IPS DF 19.7 (cell line): ENCODE measurements around the gene ADCY4.
"Not testable (repeated sequence)": the region's sequence is repeated elsewhere in the genome, so short reads cannot be mapped to it uniquely, and the experiment has no call there.

Source experiments
- DNase-seq: peaks from one replicate; pipeline ENCODE4 v3.0.0-alpha.2; 2013; ENCODE audit warnings: low read depth, low spot score

The ADCY4 gene

DNA sequence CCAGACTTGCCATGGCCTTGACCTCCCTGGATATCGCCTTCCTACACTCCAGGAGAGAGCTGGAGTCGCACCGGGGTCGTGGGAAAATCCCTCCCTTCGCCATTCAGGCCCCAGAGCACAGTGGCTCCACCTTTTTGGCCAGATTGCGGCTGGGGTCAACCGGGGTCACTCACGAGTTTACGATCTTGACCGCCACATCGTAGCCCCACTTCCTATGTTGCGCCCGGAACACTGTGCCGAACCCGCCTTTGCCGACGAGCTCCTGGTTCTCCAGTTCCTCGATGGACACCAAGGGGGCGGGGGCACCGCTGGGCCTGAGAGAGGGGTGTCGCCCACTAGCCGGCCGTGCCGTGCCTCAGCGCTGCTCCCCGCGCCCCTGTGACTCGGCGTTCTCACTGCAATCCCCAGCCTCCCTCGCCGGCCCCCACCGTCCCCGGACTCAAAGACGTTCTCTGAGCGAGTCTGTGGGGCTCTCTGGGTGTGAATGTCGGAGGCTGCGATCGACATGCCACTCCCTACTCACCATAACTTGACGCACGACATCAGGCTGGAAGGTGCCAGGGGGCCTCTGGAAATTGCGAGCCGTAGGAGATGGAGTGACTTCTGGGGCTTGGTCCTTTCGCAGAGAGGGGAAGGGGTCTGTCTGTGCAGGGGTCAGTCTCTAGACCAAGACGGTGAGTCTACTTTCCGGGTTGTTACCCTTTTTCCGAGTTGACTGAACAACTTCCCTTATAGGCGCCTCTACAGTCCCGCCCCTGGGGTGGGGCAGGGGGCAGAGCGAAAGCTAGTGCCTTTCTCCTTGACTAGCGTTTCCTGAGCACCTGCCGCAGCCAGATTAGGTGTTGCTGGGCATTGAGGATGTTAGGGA lies 4.6 kb upstream of the ADCY4 start, which contains the start of gene RIPK3:
RIPK3 (minus strand) TSS at position 708 of the 868 bp plus-strand sequence; CDS start at position 543, 165 bp downstream.
- no peak for DNase-seq

- no peak for DNase-seq
Measured at GRCh38 chr14:24338843-24339242, 4.0 kb upstream of the ADCY4 start.

- no peak for DNase-seq
Measured at GRCh38 chr14:24337824-24338175, 2.9 kb upstream of the ADCY4 start.

DNA sequence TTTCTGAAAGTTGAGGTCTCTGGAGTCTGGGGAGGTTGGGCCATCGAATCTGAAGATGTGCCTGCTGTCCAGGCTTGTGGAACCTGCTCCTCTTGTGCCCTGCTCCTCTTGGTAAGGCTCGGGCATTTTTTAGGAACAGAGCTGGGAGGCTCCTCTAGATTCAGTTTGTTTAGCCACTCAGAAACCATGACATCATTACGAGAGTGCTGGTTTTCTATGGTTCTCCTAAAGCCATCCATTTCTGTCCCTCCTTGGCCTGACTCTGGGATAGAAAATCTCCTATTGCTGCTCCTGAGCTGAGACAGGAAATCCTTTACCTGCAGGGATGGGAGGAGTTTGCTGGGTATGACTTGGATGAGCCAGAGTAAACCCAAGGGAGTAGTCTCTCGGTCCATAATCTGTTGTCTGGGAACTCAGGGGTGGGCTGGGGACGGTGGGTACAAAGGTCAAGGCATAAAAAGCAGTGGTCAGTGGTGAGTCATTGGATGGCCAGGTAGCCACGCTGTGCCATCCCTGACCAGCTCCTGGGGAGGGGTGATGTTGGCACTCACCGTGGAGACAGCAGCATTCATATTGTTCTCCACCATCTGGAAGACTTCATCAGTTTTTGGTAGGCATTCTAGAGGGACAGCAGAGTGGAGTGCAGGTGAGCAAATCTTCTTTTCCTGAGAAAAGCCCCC lies 2.4 kb upstream of the ADCY4 start:
- DNase-seq, result no peak

DNA sequence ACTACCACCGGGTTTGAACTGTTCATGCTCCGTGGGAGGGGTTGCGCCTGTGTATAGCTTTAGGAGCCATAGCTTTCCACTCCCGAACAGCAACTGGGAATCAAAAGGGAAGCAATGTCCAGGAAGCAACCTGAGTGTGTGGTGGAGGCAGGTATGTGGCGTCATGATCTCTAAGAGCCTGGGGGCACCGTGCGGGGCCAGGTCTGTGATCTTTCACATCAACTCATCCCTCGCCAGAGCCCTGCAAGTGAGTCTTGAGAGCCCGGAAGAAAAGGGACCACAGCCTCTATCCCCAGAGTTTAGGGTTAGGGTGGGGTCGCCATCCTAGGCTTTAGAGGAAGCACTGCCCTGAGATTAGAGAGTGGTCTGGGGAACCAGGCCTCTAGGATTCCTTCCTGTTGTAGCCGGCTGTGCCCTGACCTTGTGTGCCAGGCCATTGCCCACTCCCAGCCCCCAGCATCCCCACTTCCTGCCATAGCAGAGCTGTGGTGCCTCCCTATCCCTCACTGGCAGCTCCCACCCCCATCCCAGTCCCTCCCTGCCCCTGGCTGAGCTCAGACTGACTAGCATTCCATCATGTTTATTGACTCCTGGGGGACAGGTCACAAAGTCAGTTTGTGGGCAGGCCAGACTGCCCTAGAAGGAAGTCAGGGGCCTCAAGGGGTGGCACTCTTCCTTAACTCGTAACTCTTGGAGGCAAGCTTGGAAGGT lies 745 bp upstream of the ADCY4 start:
- no peak for DNase-seq

DNA sequence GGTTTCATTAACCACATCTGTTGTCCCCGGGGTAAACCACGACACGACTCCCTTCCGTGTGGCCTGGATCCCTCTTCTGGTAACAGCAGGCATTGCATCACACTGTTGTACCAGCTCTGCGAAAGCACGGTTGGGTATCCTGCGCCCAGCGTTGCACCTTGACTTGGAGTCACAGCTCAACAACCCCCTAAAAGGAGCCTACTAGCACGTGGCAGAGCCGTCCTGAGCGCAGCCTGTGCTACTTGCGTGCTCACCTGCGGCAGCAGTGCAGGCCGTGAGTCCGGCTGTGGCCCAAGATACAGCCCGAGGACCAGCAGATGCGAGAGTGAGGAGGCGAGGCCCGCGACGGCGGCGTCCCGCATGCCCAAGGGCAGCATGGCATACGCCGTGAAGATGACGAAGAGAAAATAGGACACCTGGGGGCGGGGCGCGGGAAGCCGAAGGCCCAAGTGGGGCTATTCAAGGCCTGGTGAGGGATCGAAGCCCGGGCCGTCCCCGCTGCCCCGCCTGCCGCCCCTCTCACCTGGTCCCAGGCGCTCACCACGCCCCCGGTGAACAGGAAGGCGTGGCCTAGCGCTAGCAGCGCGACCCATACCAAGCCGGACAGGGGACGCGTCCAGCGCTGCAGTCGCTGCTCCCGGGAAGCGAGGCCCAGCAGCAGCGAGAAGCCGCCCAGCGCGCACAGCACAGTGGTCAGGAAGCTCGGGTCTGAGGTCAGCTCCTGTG lies 2.4 kb downstream of the ADCY4 start:
- DNase-seq, result no peak

- DNase-seq, result no peak
Measured at GRCh38 chr14:24331731-24332267, 3.1 kb downstream of the ADCY4 start.

DNA sequence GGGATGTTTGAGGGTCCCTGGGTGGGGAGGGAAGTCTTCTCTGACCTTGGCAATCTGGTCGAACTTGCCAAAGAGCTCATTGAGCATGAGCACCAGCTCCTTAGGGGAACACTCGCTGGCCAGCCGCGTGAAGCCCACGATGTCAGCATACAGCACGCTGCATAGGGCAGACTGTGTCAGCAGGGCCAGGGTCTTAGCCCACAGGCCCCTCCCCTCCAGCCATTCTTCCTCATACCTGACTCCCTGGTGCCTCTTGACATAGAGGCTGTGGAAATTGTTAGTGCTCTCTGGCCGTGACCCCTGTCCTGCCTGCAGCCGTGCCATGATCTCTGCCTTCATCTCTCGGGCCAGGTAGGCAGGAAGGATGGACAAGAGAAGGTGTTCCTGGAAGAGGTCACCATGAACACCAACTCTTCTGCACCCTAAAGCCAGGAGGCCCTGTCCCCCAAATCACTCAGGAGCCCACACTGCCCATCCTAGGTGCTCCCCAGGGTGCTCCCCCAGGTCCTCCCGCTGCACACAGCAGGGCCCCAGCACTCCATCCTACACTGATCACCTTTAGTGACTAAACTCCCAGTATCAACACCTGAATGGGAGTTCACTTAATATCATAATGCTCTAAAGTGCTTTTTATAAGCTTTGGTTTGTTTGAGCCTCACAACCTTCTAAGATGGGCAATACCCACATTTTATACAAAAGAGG lies 3.7 kb downstream of the ADCY4 start:
- DNase-seq, result no peak

- no peak for DNase-seq
Measured at GRCh38 chr14:24329736-24330135, 5.1 kb downstream of the ADCY4 start.

- no peak for DNase-seq
Measured at GRCh38 chr14:24329073-24329663, 5.7 kb downstream of the ADCY4 start.

- DNase-seq, result not testable (repeated sequence)
Measured at GRCh38 chr14:24327914-24328313, 7.0 kb downstream of the ADCY4 start.

- no peak for DNase-seq
Measured at GRCh38 chr14:24327303-24327702, 7.6 kb downstream of the ADCY4 start.

DNA sequence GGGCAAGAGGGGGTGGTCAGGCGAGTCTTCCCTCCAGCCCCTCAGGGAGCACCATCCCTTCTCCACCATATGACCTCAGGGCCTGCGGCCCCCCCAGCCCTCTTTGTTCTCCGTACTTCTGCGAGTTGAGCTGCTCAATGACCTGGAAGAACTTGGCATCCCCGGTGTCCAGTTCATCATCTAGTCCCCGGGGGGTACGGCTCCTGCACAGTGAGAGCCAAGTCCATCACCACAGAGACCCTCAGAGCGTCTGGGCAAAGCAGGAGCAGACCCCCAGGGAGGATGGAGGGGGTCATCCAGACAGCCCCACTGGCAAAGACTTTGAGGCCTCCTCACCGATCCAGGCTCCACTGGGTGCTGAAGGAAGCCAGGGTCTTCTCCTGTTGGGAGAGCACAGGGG lies 8.9 kb downstream of the ADCY4 start:
- DNase-seq, result no peak

- DNase-seq, result no peak
Measured at GRCh38 chr14:24325041-24325530, 9.8 kb downstream of the ADCY4 start.

DNA sequence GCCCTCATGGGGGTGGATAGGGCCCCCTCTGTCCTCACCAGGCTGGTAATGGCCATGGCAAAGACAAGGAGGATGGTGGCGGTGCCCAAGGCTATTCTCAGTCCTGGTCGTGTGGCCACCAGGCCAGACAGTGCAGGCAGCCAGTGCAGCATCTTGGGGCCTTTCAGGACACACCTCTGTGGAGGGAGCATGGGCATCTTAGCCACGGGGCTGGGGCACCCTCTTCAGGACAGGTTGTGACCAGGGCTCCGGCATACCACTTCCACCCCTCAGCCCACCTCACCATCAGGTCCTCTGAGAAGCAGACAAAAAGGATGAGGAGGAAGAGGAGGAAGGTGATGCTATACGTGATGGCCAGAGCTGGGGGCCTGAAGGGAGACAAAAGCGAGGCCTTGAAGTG lies 10.8 kb downstream of the ADCY4 start:
- DNase-seq, result no peak

GRCh38 chr14:24323341-24323740 lies 11.5 kb downstream of the ADCY4 start:
- no peak for DNase-seq

DNA sequence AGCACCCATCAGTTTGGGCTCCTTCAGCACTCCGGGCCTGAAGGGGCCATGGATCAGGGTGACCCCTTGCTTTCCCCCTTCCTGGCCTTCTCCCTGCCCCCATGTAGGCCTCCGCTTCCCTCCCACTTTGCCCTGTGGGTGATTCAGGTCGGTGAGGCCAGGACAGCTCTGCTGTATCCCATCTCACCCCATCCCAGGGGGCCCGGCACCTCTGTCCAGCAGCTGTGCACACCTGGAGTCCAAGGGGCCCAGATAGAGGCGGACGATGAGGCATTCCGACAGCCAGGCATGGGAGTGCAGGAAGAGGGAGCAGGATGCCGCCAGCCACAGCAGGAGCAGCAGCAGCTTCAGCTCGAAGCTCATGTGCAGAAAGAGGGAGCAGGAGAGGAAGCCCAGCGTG lies 12.2 kb downstream of the ADCY4 start:
- no peak for DNase-seq

DNA sequence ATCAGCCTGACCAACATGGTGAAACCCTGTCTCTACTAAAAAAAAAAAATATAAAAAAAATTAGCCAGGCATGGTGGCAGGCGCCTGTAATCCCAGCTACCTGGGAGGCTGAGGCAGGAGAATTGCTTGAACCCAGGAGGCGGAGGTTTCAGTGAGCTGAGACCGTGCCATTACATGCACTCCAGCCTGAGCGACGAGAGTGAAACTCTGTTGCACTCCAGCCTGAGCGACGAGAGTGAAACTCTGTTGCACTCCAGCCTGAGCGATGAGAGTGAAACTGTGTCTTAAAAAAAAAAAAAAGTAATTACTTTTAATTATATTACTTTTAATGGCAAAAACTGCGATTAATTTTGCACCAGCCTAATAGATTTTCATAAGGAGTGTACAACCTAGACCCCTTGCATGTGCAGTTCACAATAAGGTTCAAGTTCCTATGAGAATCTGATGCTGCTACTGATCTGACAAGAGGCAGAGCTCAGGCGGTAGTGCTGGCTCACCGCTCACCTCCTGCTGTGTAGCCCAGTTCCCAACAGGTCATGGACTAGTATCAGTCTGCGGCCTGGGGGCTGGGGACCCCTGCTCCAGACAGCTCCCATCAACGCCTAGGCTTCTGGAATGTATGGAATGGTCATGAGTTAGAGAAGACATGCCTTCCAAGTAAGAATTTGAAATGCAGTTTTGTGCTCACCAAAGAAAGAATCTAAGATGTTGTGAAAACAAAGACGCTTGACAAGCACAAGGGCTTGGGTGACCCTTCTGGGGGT lies 13.5 kb downstream of the ADCY4 start:
- DNase-seq, result no peak

DNA sequence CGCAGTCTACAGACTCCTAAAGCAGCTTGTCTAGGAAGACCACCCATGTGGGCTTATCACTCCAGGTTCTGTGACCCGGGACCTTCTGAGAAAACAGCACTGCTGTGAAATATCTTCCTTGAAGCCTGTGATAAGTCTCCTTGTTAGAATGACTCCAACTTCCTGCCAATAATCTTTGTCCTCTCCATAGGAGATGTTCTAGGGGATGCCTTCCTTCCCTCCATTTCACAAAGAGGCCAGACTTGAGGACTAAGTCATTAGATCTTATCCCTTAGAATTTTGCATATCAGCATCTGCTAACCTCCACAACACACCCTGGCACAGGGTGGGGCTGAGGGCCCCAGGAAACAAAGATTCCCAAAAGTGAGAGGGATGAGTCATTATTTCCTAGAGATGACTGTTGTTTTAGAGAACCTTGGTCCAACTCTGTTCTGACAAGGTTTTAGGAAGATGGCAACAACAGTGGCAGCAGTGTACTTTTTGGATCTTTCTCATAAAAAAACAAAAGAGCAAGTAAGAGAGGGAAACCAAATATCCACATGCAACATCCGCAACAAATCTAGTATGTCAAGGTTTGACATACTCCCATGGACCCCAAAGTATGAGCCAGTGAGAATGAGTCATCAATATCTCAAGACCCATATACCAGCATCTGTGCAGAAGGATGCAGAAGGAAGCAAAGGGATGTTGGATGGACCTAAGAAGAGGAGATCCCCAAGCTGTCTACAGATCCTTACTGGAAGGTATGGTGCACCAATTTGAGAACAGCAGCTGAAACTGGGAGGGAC lies 17.5 kb downstream of the ADCY4 start:
- no peak for DNase-seq
